Measurements from ENCODE around the gene ARHGDIA.
"Not testable (repeated sequence)": the region's sequence is repeated elsewhere in the genome, so short reads cannot be mapped to it uniquely, and the experiment has no call there.

The ARHGDIA gene

GRCh38 chr17:81870981-81871386 is at the start of gene ARHGDIA:
TSS of gene ARHGDIA (minus strand) at chr17:81871337. CDS start at chr17:81869930, 1,407 bp downstream.
- H3K4me3 Mint-ChIP-seq: peak within 1 kb of the TSS; percentile 90
- peaks cover 11% of the 10 kb centered on the region for H3K4me1 Mint-ChIP-seq (ENCODE audit: low read depth)
- H3K36me3 Mint-ChIP-seq (ENCODE audit: low read depth): peaks cover 30% of the 10 kb centered on the region

GRCh38 chr17:81918832-81919545 is 47.9 kb upstream of the ARHGDIA start:
- peaks cover 29% of the 10 kb centered on the region for H3K36me3 Mint-ChIP-seq (ENCODE audit: low read depth)
- DNase-seq (ENCODE audit: low spot score): no peak
- H3K27me3 Mint-ChIP-seq (ENCODE audit: low read depth): no peaks in the 10 kb centered on the region
- H3K9me3 Mint-ChIP-seq: no peaks in the 10 kb centered on the region
- H3K27ac Mint-ChIP-seq: peak overlapping the region; percentile 67
- peaks cover 27% of the 10 kb centered on the region for H3K4me1 Mint-ChIP-seq (ENCODE audit: low read depth)
- H3K4me3 Mint-ChIP-seq: peak overlapping the region; percentile 87

More at GRCh38 chr17:81870981-81871386, at the start of gene ARHGDIA:
- Mint-ChIP-seq H3K9me3 (no peaks in the 10 kb centered on the region), H3K27ac (peak within 1 kb of the TSS; percentile 96), H3K27me3 (ENCODE audit: low read depth) (no peaks in the 10 kb centered on the region)
- no peak for DNase-seq (ENCODE audit: low spot score)

- Mint-ChIP-seq H3K4me3 (peak overlapping the region; percentile 87), H3K4me1 (ENCODE audit: low read depth) (peaks cover 27% of the 10 kb centered on the region), H3K27ac (peak overlapping the region; percentile 89), H3K36me3 (ENCODE audit: low read depth) (peaks cover 32% of the 10 kb centered on the region)
- H3K27me3 Mint-ChIP-seq (ENCODE audit: low read depth); DNase-seq (ENCODE audit: low spot score); H3K9me3 Mint-ChIP-seq: not testable (repeated sequence)
These were observed 47.2 kb upstream of the ARHGDIA start for GRCh38 chr17:81918333-81918669.

GRCh38 chr17:81917565-81918332 is 46.6 kb upstream of the ARHGDIA start, which contains the start of gene SIRT7:
TSS of gene SIRT7 (minus strand) at chr17:81918176. CDS start at chr17:81918131, 45 bp downstream.
- peaks cover 38% of the 10 kb centered on the region for H3K36me3 Mint-ChIP-seq (ENCODE audit: low read depth)
- no peaks in the 10 kb centered on the region for H3K9me3 Mint-ChIP-seq
- no peaks in the 10 kb centered on the region for H3K27me3 Mint-ChIP-seq (ENCODE audit: low read depth)
- peaks cover 32% of the 10 kb centered on the region for H3K4me1 Mint-ChIP-seq (ENCODE audit: low read depth)
- peak; percentile 75 for DNase-seq (ENCODE audit: low spot score)
- peak within 1 kb of the TSS; percentile 95 for H3K4me3 Mint-ChIP-seq
- H3K27ac Mint-ChIP-seq: peak within 1 kb of the TSS; percentile 89

GRCh38 chr17:81916234-81917001 is 45.3 kb upstream of the ARHGDIA start:
- peak overlapping the region; percentile 95 for H3K4me3 Mint-ChIP-seq
- H3K4me1 Mint-ChIP-seq (ENCODE audit: low read depth): peaks cover 32% of the 10 kb centered on the region
- no peaks in the 10 kb centered on the region for H3K9me3 Mint-ChIP-seq
- DNase-seq (ENCODE audit: low spot score): no peak
- H3K27ac Mint-ChIP-seq: peak overlapping the region; percentile 74
- peaks cover 43% of the 10 kb centered on the region for H3K36me3 Mint-ChIP-seq (ENCODE audit: low read depth)
- no peaks in the 10 kb centered on the region for H3K27me3 Mint-ChIP-seq (ENCODE audit: low read depth)

- Mint-ChIP-seq H3K4me3 (no peak overlapping the region), H3K9me3 (no peaks in the 10 kb centered on the region), H3K4me1 (ENCODE audit: low read depth) (peaks cover 32% of the 10 kb centered on the region), H3K36me3 (ENCODE audit: low read depth) (peaks cover 40% of the 10 kb centered on the region), H3K27me3 (ENCODE audit: low read depth) (no peaks in the 10 kb centered on the region), H3K27ac (no peak overlapping the region)
- no peak for DNase-seq (ENCODE audit: low spot score)
These were observed 44.2 kb upstream of the ARHGDIA start for GRCh38 chr17:81915331-81915730.

- Mint-ChIP-seq H3K36me3 (ENCODE audit: low read depth) (peaks cover 39% of the 10 kb centered on the region), H3K27me3 (ENCODE audit: low read depth) (no peaks in the 10 kb centered on the region), H3K4me1 (ENCODE audit: low read depth) (peaks cover 33% of the 10 kb centered on the region), H3K9me3 (no peaks in the 10 kb centered on the region), H3K27ac (no peak overlapping the region), H3K4me3 (no peak overlapping the region)
- no peak for DNase-seq (ENCODE audit: low spot score)
These were observed 43.1 kb upstream of the ARHGDIA start for GRCh38 chr17:81914103-81914850.

- peaks cover 36% of the 10 kb centered on the region for H3K36me3 Mint-ChIP-seq (ENCODE audit: low read depth)
- H3K27ac Mint-ChIP-seq: peak overlapping the region; percentile 17
- H3K4me1 Mint-ChIP-seq (ENCODE audit: low read depth): peaks cover 28% of the 10 kb centered on the region
- no peak overlapping the region for H3K4me3 Mint-ChIP-seq
- no peaks in the 10 kb centered on the region for H3K27me3 Mint-ChIP-seq (ENCODE audit: low read depth)
- no peaks in the 10 kb centered on the region for H3K9me3 Mint-ChIP-seq
- no peak for DNase-seq (ENCODE audit: low spot score)
These were observed 42.4 kb upstream of the ARHGDIA start for GRCh38 chr17:81913394-81914102.

GRCh38 chr17:81912441-81913309 is 41.5 kb upstream of the ARHGDIA start:
- Mint-ChIP-seq H3K36me3 (ENCODE audit: low read depth) (peaks cover 36% of the 10 kb centered on the region), H3K4me1 (ENCODE audit: low read depth) (peaks cover 24% of the 10 kb centered on the region), H3K4me3 (peak overlapping the region; percentile 50), H3K9me3 (no peaks in the 10 kb centered on the region), H3K27ac (peak overlapping the region; percentile 17), H3K27me3 (ENCODE audit: low read depth) (no peaks in the 10 kb centered on the region)
- no peak for DNase-seq (ENCODE audit: low spot score)

- Mint-ChIP-seq H3K27me3 (ENCODE audit: low read depth) (no peaks in the 10 kb centered on the region), H3K36me3 (ENCODE audit: low read depth) (peaks cover 32% of the 10 kb centered on the region), H3K9me3 (no peaks in the 10 kb centered on the region), H3K4me3 (peak overlapping the region; percentile 50), H3K4me1 (ENCODE audit: low read depth) (peaks cover 19% of the 10 kb centered on the region), H3K27ac (no peak overlapping the region)
- no peak for DNase-seq (ENCODE audit: low spot score)
These were observed 40.8 kb upstream of the ARHGDIA start for GRCh38 chr17:81911969-81912368.

- Mint-ChIP-seq H3K4me1 (ENCODE audit: low read depth) (peaks cover 16% of the 10 kb centered on the region), H3K27me3 (ENCODE audit: low read depth) (no peaks in the 10 kb centered on the region), H3K9me3 (no peaks in the 10 kb centered on the region), H3K4me3 (peak within 1 kb of the TSS; percentile 87), H3K36me3 (ENCODE audit: low read depth) (peaks cover 34% of the 10 kb centered on the region), H3K27ac (peak within 1 kb of the TSS; percentile 75)
- peak; percentile 91 for DNase-seq (ENCODE audit: low spot score)
These were observed 40.3 kb upstream of the ARHGDIA start, which contains the start of gene PCYT2 for GRCh38 chr17:81911277-81911961. TSS of gene PCYT2 (minus strand) at chr17:81911399. CDS start at chr17:81911355, 44 bp downstream.

All from T-helper 2 cell treated with Interferon-gamma antibody and Interleukin-4, amounts not matched to agents 5 μg/mL and 100 μg/mL, for 36 hours (primary cell).